GM04503 (cell line): ENCODE results near the gene FYB1.

Experiments
- DNase-seq: peaks from one replicate; pipeline ENCODE4 v3.0.0-alpha.2; 2012; ENCODE audit warnings: low read depth

The FYB1 gene

GRCh38 chr5:39206630-39207321 is 12.6 kb downstream of the FYB1 start:
- no peak for DNase-seq

- no peak for DNase-seq
Observed at GRCh38 chr5:39205550-39205949, 13.8 kb downstream of the FYB1 start.

GRCh38 chr5:39203951-39204350 is 15.4 kb downstream of the FYB1 start:
- DNase-seq: no peak

- DNase-seq: no peak
Observed at GRCh38 chr5:39203275-39203922, 16.0 kb downstream of the FYB1 start.

GRCh38 chr5:39202597-39203274 is 16.6 kb downstream of the FYB1 start:
- DNase-seq: no peak

GRCh38 chr5:39201781-39202596 is 17.4 kb downstream of the FYB1 start:
- no peak for DNase-seq

GRCh38 chr5:39201160-39201780 is 18.1 kb downstream of the FYB1 start:
- DNase-seq: no peak

GRCh38 chr5:39200081-39200480 is 19.3 kb downstream of the FYB1 start:
- DNase-seq: no peak

- no peak for DNase-seq
Observed at GRCh38 chr5:39199335-39199734, 20.0 kb downstream of the FYB1 start.

GRCh38 chr5:39198127-39198526 is 21.2 kb downstream of the FYB1 start:
- no peak for DNase-seq

GRCh38 chr5:39197556-39197955 is 21.8 kb downstream of the FYB1 start:
- DNase-seq: no peak

- DNase-seq: no peak
Observed at GRCh38 chr5:39195198-39195826, 24.1 kb downstream of the FYB1 start.

- peak; percentile 56 for DNase-seq
Observed at GRCh38 chr5:39194466-39195136, 24.8 kb downstream of the FYB1 start.

GRCh38 chr5:39193553-39194465 is 25.6 kb downstream of the FYB1 start:
- no peak for DNase-seq

- no peak for DNase-seq
Observed at GRCh38 chr5:39192450-39193160, 26.8 kb downstream of the FYB1 start.

- no peak for DNase-seq
Observed at GRCh38 chr5:39191216-39191615, 28.1 kb downstream of the FYB1 start.

GRCh38 chr5:39190311-39191102 is 28.9 kb downstream of the FYB1 start:
- DNase-seq: no peak

- DNase-seq: no peak
Observed at GRCh38 chr5:39189292-39189955, 29.9 kb downstream of the FYB1 start.
